Measurements from ENCODE around the gene GRM4. TPM values are rescaled to one million over a fixed set of nuclear protein-coding genes. Genes with fewer than 3 reads are reported as not detected.

Gene GRM4
- total RNA-seq, 4 donors from 2014 or later, result not detected

GRCh38 chr6:34129753-34130152 is 16.1 kb downstream of the GRM4 start:
- Histone ChIP-seq H3K27me3 (peaks cover 0 to 77% (median 0%) of the 10 kb centered on the region in 4 donors), H3K9me3 (no peaks in the 10 kb centered on the region), H3K36me3 (no peaks in the 10 kb centered on the region), H3K27ac (no peak overlapping the region), H3K4me3 (no peak overlapping the region), H3K4me1 (no peaks in the 10 kb centered on the region)
- no peak for TF ChIP-seq POLR2A (IDR thresholded peaks at IDR 0.05)
- TF ChIP-seq CTCF (IDR thresholded peaks at IDR 0.05), result no peak
- DNase-seq, result no peak
- WGBS, 2 donors, result 14 to 29% methylated on average over 3 to 5 of the region's 5 CpGs
- intact Hi-C loops (cut with DNase I), result no loop called here

GRCh38 chr6:34128045-34128444 is 17.8 kb downstream of the GRM4 start:
- TF ChIP-seq CTCF (IDR thresholded peaks at IDR 0.05) (no peak), POLR2A (IDR thresholded peaks at IDR 0.05) (no peak)
- H3K27ac ChIP-seq, result no peak overlapping the region
- no peak for DNase-seq
- WGBS, 2 donors, result 67 to 71% methylated on average over 9 to 11 of the region's 13 CpGs
- no peak overlapping the region for H3K4me3 ChIP-seq
- intact Hi-C loops (cut with DNase I), result no loop called here
- no peaks in the 10 kb centered on the region for H3K4me1 ChIP-seq
- H3K9me3 ChIP-seq, result no peaks in the 10 kb centered on the region
- H3K27me3 ChIP-seq, result peaks cover 0 to 77% (median 0%) of the 10 kb centered on the region in 4 donors
- H3K36me3 ChIP-seq, result no peaks in the 10 kb centered on the region

- TF ChIP-seq POLR2A (IDR thresholded peaks at IDR 0.05) (no peak), CTCF (IDR thresholded peaks at IDR 0.05) (no peak)
- peaks cover 0 to 78% (median 0%) of the 10 kb centered on the region in 4 donors for H3K27me3 ChIP-seq
- no peak overlapping the region for H3K4me3 ChIP-seq
- 23 to 65% methylated on average over 2 of the region's 3 CpGs for WGBS, 2 donors
- H3K36me3 ChIP-seq, result no peaks in the 10 kb centered on the region
- intact Hi-C loops (cut with DNase I), result no loop called here
- H3K27ac ChIP-seq, result no peak overlapping the region
- no peak for DNase-seq
- no peaks in the 10 kb centered on the region for H3K4me1 ChIP-seq
- no peaks in the 10 kb centered on the region for H3K9me3 ChIP-seq
These were observed 19.5 kb downstream of the GRM4 start for GRCh38 chr6:34126419-34126818.

DNA sequence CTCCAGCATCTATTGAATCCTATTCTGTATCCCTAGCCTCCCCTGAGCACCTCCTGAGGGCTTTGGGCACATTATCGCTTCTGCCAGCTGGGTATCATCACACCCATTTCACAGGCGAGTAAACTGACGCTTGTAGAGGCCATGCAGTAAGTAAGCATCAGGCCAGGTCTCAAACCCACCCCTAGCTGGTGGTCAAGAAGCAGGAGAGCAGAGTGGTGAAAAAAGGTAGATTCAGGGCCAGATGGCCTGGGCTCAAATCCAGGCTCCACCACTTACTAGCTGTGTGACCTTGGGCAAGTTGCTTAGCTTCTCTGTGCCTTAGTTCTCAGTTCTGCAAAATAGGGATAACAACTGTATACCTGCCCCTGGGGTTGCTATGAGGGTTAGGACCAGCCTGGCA is 19.9 kb downstream of the GRM4 start:
- 81 to 88% methylated on average over 3 of the region's 3 CpGs for WGBS, 2 donors
- no peaks in the 10 kb centered on the region for H3K4me1 ChIP-seq
- H3K27me3 ChIP-seq, result peaks cover 0 to 79% (median 0%) of the 10 kb centered on the region in 4 donors
- no peak overlapping the region for H3K4me3 ChIP-seq
- H3K9me3 ChIP-seq, result no peaks in the 10 kb centered on the region
- H3K27ac ChIP-seq, result no peak overlapping the region
- DNase-seq, result no peak
- TF ChIP-seq POLR2A (IDR thresholded peaks at IDR 0.05), result no peak
- TF ChIP-seq CTCF (IDR thresholded peaks at IDR 0.05), result no peak
- intact Hi-C loops (cut with DNase I), result no loop called here
- no peaks in the 10 kb centered on the region for H3K36me3 ChIP-seq

DNA sequence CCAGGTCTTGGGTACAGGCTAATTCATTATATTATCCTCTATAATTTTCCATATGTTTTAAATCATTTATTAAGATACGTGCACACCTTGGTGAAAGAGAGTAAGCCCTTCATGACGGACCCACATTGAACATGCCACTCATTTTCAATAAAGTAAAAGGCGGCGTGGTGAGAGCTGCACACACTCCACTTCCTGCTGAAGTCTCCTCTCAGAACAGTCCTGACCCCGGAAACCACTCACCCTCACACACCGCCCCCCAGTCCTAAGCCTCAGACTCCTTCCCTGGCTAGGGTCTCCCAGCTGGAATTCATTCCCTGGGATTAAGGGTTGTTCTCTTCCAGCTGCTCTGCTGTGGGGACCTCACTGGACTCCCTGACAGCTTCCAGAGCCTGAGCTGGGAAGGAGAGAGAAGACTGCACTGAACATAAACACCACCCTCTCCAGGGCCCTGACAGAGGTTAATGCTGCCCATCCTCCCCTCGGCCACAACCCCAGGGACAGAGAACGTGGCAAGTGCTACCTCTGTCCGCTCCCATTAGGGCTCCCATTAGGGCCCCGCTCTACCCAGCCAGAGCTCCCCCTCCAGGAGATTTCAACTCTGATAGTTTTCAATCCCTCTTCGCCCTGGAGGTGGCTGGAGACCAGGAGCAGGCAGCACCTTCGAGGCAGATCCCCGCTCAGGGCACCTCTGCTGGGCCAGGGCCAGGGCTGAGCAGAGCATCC is 24.8 kb downstream of the GRM4 start:
- H3K9me3 ChIP-seq, result no peaks in the 10 kb centered on the region
- intact Hi-C loops (cut with DNase I), result no loop called here
- no peak overlapping the region for H3K4me3 ChIP-seq
- H3K27ac ChIP-seq, result no peak overlapping the region
- H3K27me3 ChIP-seq, result peaks cover 0 to 81% (median 0%) of the 10 kb centered on the region in 4 donors
- TF ChIP-seq POLR2A (IDR thresholded peaks at IDR 0.05) (no peak), CTCF (IDR thresholded peaks at IDR 0.05) (no peak)
- no peaks in the 10 kb centered on the region for H3K4me1 ChIP-seq
- DNase-seq, result no peak
- H3K36me3 ChIP-seq, result no peaks in the 10 kb centered on the region
- 46 to 62% methylated on average over 7 to 10 of the region's 13 CpGs for WGBS, 2 donors
